KMS-11 (cell line): Measurements from ENCODE around the gene SDHA.
A peak's percentile ranks its signal among the peaks of the same experiment; 100 is the strongest.

ENCODE experiments used
- H2AFZ ChIP-seq: fragments of 200-600 bp; sonication (generic); 2 replicates; pipeline ENCODE4 v1.6.1; 2016; ENCODE audit warnings: antibody characterized with exemption, mixed run types, low read depth
- H3K27ac ChIP-seq: fragments of 200-600 bp; sonication (generic); 2 replicates; pipeline ENCODE4 v1.6.1; 2016; ENCODE audit warnings: mild to moderate bottlenecking, mixed run types
- H3K27me3 ChIP-seq: fragments of 200-600 bp; sonication (generic); 2 replicates; pipeline ENCODE4 v1.6.1; 2017; ENCODE audit warnings: mild to moderate bottlenecking, low read depth, mixed run types, moderate library complexity; ENCODE audit not compliant: insufficient read depth
- H3K36me3 ChIP-seq: fragments of 200-600 bp; sonication (generic); 2 replicates; pipeline ENCODE4 v1.6.1; 2017; ENCODE audit warnings: mild to moderate bottlenecking, mixed run types; ENCODE audit not compliant: insufficient read depth
- H3K4me1 ChIP-seq: fragments of 200-600 bp; sonication (generic); 2 replicates; pipeline ENCODE4 v1.6.1; 2016; ENCODE audit warnings: mild to moderate bottlenecking, low read depth, mixed run types; ENCODE audit not compliant: poor library complexity, severe bottlenecking
- H3K4me2 ChIP-seq: fragments of 200-600 bp; sonication (generic); 2 replicates; pipeline ENCODE4 v1.7.0; 2016; ENCODE audit warnings: mild to moderate bottlenecking, mixed run types
- H3K4me3 ChIP-seq: fragments of 200-600 bp; sonication (generic); IDR thresholded peaks from 2 replicates; pipeline ENCODE4 v1.6.1; 2017; ENCODE audit warnings: low read depth, low read length, mixed read lengths; ENCODE audit not compliant: insufficient read depth
- H3K79me2 ChIP-seq: fragments of 200-600 bp; sonication (generic); 2 replicates; pipeline ENCODE4 v1.6.1; 2016; ENCODE audit warnings: low read depth, mixed run types; ENCODE audit not compliant: insufficient read depth
- H3K9ac ChIP-seq: fragments of 200-600 bp; sonication (generic); 2 replicates; pipeline ENCODE4 v1.6.1; 2016; ENCODE audit warnings: mild to moderate bottlenecking, mixed run types
- H4K20me1 ChIP-seq: fragments of 200-600 bp; sonication (generic); 2 replicates; pipeline ENCODE4 v1.6.1; 2016; ENCODE audit warnings: mild to moderate bottlenecking, mixed run types; ENCODE audit not compliant: insufficient read depth
- CTCF ChIP-seq: fragments of 200-600 bp; sonication (generic); conservative IDR thresholded peaks from 2 replicates; pipeline ENCODE4 v1.6.1; 2017; ENCODE audit warnings: low read depth, mild to moderate bottlenecking, antibody characterized with exemption, low read length, moderate library complexity, mixed read lengths

Gene SDHA

DNA sequence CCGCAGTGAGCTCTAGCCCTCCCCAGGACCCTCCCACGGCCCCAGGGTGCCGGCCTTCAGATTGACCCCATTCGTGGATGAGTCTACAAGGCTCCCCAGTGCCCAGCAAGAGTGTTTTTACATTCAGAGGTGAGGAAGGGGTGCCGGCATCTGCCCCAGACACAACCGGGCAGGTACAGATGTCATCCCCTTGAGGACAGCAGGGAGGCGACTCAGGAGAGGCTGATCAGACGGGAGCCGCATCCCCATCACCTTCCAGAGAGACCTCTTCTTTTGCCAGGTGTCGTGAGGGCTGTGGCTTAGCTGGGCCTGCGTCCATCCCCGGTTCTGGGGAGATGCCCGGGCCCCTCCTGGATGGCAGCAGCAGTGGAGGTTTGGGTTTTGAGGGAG lies 31.1 kb upstream of the SDHA start:
- Histone ChIP-seq H3K27me3 (no peaks in the 10 kb centered on the region), H3K9ac (no peak overlapping the region), H2AFZ (no peak overlapping the region), H3K79me2 (peaks cover 12% of the 10 kb centered on the region), H3K27ac (no peak overlapping the region), H3K4me1 (peaks cover 46% of the 10 kb centered on the region), H4K20me1 (no peaks in the 10 kb centered on the region), H3K4me3 (no peak overlapping the region), H3K36me3 (no peaks in the 10 kb centered on the region), H3K4me2 (no peak overlapping the region)
- TF ChIP-seq CTCF = no peak

GRCh38 chr5:187617-188451 lies 30.3 kb upstream of the SDHA start:
- Histone ChIP-seq H3K27ac (no peak overlapping the region), H3K9ac (peak overlapping the region; percentile 14; the same call in 1 of the 2 replicates), H3K79me2 (peaks cover 20% of the 10 kb centered on the region), H4K20me1 (no peaks in the 10 kb centered on the region), H3K4me1 (peaks cover 54% of the 10 kb centered on the region), H3K36me3 (no peaks in the 10 kb centered on the region), H3K4me3 (no peak overlapping the region), H3K4me2 (peak overlapping the region; percentile 99), H3K27me3 (no peaks in the 10 kb centered on the region), H2AFZ (peak overlapping the region; percentile 76)
- TF ChIP-seq CTCF = no peak

DNA sequence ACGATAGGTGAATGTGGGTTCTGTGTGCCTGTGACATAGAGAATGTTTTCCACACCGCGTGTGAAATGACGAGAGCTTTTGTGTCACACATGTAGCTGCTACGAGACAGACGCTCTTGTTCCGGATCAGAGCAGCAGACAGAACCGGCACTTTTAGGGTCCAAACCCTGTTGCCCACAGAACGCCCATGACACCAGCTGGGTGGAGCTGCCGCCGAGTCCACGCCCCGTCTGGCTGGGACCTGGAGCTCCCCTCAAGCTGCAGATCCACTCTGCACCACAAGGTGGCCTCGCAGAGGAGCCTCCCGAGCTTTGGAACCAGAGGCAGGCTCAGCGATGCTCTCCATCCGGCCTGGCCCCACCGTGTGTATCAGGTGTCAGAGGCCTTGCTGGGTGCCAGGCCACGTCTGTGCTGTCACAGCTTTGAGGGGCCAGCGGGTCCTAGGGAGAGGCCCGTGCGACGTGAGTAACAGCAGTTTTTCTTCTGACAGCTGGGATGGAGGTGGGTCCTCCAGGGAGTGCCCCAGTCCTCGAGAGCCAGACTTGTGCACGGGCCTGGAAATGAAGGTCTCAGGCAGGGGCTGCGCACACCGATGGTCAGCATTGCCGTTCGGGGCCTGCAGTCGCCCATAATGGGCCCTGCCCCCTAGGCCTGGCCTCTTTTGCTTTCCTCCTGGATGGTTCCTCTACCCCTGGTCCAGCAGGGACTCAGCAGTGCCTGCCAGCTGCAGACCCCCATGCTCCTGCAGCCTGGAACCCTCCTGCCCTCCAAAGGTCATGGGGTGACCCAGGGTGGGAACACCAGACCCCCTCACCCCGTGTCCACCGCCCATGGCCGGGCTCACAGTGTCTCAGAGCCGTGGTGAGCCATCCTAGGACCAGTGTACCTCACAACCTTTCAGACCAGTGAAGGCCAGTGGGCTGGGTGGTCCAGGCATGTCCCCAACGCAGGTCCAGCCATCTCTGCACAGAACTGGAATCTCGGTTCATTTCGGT lies 29.3 kb upstream of the SDHA start:
- peak overlapping the region; percentile 86; the same call in 1 of the 2 replicates for H3K27ac ChIP-seq
- H3K27me3 ChIP-seq = no peaks in the 10 kb centered on the region
- no peak overlapping the region for H3K4me3 ChIP-seq

More for the DNA sequence above, 29.3 kb upstream of the SDHA start:
- Histone ChIP-seq H4K20me1 (no peaks in the 10 kb centered on the region), H3K4me1 (peaks cover 54% of the 10 kb centered on the region), H2AFZ (peak overlapping the region; percentile 76), H3K36me3 (no peaks in the 10 kb centered on the region), H3K9ac (peak overlapping the region; percentile 14; the same call in 1 of the 2 replicates), H3K4me2 (peak overlapping the region; percentile 99), H3K79me2 (peaks cover 30% of the 10 kb centered on the region)
- TF ChIP-seq CTCF = peak; percentile 95
